Measurements from ENCODE around the gene PAK6.

GRCh38 chr15:40277471-40277870, 38.6 kb downstream of the PAK6 start:
- no peak for TF ChIP-seq POLR2A (IDR thresholded peaks at IDR 0.05)
- TF ChIP-seq EP300 (IDR thresholded peaks at IDR 0.05) = no peak

Measured in tibial nerve (tissue), 3 donors.